ENCODE data around the gene NR3C2.

DNA sequence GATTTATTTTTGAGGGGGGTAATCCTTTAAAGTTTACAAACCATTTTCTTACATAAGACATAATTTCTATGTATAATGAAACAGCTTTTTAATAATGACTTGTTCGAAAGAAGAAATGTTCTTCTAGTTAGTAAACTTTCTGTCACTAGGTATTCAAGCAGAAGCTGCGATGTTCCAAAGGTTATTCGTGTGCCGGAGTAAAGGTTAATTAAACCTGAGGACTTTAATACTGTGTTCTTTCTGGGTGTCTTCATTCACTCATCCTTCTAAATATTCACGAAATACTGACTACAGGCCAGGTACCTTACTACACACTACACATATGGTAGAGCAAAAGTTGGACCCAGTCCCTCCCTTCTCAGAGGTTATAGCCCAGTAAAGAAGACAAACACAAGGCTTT lies 96.7 kb downstream of the NR3C2 start:
- TF ChIP-seq CTCF (IDR thresholded peaks at IDR 0.05): no peak
- no peak for TF ChIP-seq POLR2AphosphoS5 (IDR thresholded peaks at IDR 0.05)

Measured in prostate gland (tissue), 2 donors.